ENCODE results near the gene CCR6.

CCR6 gene

DNA sequence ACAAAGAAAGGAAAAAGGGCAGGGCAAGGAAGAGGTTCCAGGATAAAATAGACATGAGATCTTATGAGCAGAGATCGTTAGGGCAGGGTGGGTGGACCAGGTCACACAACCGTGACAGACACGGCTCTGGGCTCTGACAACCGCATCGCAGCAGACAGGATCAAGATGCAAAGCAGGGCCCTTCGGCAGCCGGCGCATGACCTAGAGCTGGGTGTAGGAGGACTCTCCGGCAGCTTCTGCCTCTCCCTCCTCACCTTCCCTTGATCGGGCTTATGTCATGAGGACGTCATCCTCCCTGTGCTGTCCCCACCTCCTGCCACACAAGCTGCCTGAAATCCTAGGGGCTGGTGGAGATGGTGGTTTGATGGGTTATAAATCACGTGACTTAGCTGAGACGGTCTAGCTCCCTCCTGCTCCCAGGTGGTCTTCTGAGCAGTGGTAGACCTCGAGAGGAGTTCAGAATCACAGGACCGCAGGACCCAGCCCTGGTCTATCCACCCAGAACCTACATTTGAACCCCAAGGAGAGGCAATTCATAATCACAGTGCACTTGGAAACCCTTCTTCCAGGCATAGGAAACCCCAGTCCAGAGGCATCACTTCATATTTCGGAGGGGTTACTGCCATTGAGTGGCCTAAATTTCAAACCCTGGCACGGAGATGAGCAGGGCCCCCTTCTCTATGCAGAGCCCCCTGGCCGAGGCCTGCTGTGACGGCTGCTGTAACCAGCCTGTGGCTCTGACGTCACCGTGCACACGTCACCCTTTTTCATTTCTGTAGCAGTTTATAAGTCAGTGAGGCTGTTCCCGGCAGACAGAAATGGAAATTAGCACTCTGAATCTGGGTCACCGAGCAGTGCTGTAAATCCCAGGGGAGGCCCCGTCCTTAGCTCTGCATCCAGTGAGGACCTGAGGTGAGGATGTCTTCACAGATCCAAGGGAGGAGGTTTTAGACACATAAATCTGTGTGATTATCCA is 8.7 kb upstream of the CCR6 start:
- TF ChIP-seq, protein P1, sequence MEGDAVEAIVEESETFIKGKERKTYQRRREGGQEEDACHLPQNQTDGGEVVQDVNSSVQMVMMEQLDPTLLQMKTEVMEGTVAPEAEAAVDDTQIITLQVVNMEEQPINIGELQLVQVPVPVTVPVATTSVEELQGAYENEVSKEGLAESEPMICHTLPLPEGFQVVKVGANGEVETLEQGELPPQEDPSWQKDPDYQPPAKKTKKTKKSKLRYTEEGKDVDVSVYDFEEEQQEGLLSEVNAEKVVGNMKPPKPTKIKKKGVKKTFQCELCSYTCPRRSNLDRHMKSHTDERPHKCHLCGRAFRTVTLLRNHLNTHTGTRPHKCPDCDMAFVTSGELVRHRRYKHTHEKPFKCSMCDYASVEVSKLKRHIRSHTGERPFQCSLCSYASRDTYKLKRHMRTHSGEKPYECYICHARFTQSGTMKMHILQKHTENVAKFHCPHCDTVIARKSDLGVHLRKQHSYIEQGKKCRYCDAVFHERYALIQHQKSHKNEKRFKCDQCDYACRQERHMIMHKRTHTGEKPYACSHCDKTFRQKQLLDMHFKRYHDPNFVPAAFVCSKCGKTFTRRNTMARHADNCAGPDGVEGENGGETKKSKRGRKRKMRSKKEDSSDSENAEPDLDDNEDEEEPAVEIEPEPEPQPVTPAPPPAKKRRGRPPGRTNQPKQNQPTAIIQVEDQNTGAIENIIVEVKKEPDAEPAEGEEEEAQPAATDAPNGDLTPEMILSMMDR (IDR thresholded peaks at IDR 0.05; ENCODE audit: borderline replicate concordance, insufficient read depth, low read depth, low read length), result no peak
- peak overlapping the region; percentile 33 for H3K4me3 ChIP-seq (ENCODE audit: low read depth, low read length)

DNA sequence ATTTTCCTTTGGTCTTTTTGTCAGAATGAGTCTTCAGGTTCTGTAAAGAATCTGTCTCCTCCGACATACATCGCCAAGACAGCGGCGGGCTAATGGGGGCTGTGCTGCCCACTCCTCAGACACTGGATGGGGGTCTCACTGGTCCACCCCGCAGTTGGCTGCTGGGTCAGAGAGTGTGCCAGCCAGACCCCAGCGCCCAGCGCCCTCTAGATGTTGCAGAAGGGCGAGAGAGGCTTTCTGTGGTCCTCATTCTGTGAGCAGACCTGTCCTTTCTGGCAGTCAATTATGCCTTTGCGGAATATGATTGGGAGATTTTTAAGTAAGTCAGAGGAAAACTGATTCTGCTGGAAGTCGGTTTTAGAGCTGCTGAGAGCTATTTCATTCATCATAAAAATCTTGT is 7.8 kb upstream of the CCR6 start:
- no peak overlapping the region for H3K4me3 ChIP-seq (ENCODE audit: low read depth, low read length)
- TF ChIP-seq, protein P1 (IDR thresholded peaks at IDR 0.05; ENCODE audit: borderline replicate concordance, insufficient read depth, low read depth, low read length), result peak; percentile 49; the same call in 1 of the 2 replicates

DNA sequence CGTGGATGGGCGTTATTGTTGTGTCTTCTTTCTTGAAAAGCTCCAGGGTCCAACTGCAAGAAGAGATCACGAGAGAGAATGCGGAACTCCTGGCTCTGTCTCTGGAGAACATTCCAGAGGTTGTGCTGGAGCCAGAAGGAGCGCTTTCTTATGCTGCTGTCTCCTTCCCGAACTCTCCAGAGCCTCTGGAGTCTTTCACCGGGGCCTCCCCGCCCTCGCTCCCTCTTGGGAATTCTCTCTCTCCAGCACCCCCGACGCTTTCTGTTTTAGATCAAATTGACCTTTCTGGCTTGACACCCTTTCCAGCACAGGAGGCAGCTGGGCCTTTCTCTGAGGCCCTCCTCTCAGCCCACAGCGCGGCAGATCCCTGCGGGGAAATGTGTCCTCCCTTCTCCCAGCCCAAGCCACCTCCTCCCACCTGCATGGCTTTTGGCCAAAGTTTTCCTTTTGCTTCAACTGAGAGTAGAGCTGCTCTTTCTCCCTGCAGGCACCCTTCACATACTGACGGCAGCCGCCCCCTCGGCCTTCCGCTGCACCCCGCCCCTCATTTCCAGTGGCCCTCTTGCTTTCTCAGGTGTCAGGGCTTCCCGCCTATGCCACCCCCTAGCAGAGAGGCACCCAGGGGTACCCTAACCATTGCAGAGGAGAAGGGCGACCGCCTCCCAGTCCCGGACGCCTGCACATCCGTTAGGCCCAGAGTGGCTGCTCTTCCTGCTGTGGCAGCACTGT is 6.6 kb upstream of the CCR6 start:
- H3K4me3 ChIP-seq (ENCODE audit: low read depth, low read length), result no peak overlapping the region
- TF ChIP-seq, protein P1 (IDR thresholded peaks at IDR 0.05; ENCODE audit: borderline replicate concordance, insufficient read depth, low read depth, low read length), result no peak

DNA sequence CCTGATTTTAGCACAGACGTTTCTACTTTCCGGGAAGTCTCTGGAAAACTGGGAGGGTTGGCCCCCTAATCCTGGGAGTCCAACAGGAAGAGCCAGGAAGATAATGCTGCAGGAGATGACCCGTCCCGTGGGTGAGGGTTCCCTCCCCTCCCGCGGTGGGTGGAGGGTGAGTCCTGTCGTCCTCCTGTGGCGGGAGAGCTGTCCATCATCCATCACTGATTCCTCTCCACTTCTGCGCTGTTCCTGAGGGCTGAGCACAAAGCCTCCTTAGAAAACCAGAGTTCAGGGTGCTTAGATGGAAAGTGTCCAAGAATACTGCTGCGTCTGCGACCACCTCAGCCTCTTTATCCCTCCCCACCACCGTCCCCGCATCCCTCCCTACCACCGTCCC is 6.1 kb upstream of the CCR6 start:
- TF ChIP-seq, protein P1 (IDR thresholded peaks at IDR 0.05; ENCODE audit: borderline replicate concordance, insufficient read depth, low read depth, low read length), result no peak
- H3K4me3 ChIP-seq (ENCODE audit: low read depth, low read length), result no peak overlapping the region

DNA sequence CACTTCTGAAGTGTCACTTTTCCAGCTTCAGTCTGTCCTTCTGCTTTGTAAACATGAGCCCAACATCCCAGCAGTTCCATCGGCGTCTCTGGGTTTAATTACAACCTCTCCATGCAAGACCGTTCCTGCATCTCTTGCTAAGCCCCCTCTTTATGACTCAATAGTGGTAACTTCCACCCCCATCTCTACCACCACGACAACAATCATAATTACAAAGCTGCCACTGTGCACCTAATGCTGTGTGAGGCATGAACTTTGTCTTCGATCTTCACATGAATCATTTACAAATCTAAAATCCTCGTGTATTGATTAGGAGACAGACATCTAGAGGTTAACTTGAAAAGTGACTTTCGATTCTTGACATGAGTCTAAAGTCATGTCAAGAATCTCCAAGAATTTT is 4.9 kb upstream of the CCR6 start:
- TF ChIP-seq, protein P1 (IDR thresholded peaks at IDR 0.05; ENCODE audit: borderline replicate concordance, insufficient read depth, low read depth, low read length), result no peak
- no peak overlapping the region for H3K4me3 ChIP-seq (ENCODE audit: low read depth, low read length)

DNA sequence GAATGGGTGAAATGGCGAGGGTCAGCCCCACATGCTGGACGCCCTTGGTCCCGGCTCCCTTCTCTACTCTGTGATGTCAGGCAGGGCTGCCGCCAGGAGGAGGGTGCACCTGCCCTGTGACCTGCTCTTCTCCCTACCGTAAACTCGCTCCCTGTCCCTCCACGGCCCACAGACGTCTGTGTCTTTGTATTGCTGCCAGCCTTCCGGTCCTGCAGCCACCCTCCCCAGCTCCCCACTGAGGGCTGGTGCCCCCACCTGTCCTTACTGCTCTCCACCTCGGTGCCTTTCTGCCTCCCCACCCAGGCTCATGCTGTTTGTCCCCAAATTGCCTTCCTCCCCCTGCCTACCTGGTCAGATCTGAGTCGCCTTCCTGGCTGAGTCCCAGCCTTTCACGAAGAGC is 4.1 kb upstream of the CCR6 start:
- no peak overlapping the region for H3K4me3 ChIP-seq (ENCODE audit: low read depth, low read length)
- TF ChIP-seq, protein P1 (IDR thresholded peaks at IDR 0.05; ENCODE audit: borderline replicate concordance, insufficient read depth, low read depth, low read length), result no peak

Data from GM12875 (cell line).